Activated effector memory CD4-positive, alpha-beta T cell treated with anti-CD3 and anti-CD28 coated beads, Interleukin-2, amount 50 U/mL, for 16 hours (primary cell): Measurements from ENCODE around the gene PAPSS2.

Source experiments
- DNase-seq: peaks from one replicate; pipeline ENCODE4 v3.0.0-alpha.2; 2020

Gene PAPSS2

GRCh38 chr10:87753995-87754866 is 94.6 kb downstream of the PAPSS2 start:
- DNase-seq = no peak

GRCh38 chr10:87757685-87758084 is 98.0 kb downstream of the PAPSS2 start:
- DNase-seq = no peak

- DNase-seq = no peak
Measured at GRCh38 chr10:87759551-87759950, 99.9 kb downstream of the PAPSS2 start.

- DNase-seq = no peak
Measured at GRCh38 chr10:87760195-87760905, 100.7 kb downstream of the PAPSS2 start.

GRCh38 chr10:87761153-87761552 is 101.5 kb downstream of the PAPSS2 start:
- DNase-seq = no peak

- peak; percentile 72 for DNase-seq
Measured at GRCh38 chr10:87761892-87762291, 102.2 kb downstream of the PAPSS2 start.

- no peak for DNase-seq
Measured at GRCh38 chr10:87763086-87763861, 103.6 kb downstream of the PAPSS2 start.

GRCh38 chr10:87764072-87764934 is 104.6 kb downstream of the PAPSS2 start:
- no peak for DNase-seq

GRCh38 chr10:87765666-87766376 is 106.1 kb downstream of the PAPSS2 start:
- DNase-seq = no peak

- no peak for DNase-seq
Measured at GRCh38 chr10:87767253-87767652, 107.6 kb downstream of the PAPSS2 start.

GRCh38 chr10:87771871-87772500 is 112.3 kb downstream of the PAPSS2 start:
- no peak for DNase-seq

- no peak for DNase-seq
Measured at GRCh38 chr10:87775766-87776165, 116.1 kb downstream of the PAPSS2 start.

- no peak for DNase-seq
Measured at GRCh38 chr10:87776328-87776727, 116.7 kb downstream of the PAPSS2 start.

- DNase-seq = no peak
Measured at GRCh38 chr10:87781545-87781944, 121.9 kb downstream of the PAPSS2 start.

GRCh38 chr10:87782721-87783120 is 123.0 kb downstream of the PAPSS2 start:
- DNase-seq = no peak

GRCh38 chr10:87786421-87786820 is 126.7 kb downstream of the PAPSS2 start:
- no peak for DNase-seq

- no peak for DNase-seq
Measured at GRCh38 chr10:87790185-87790584, 130.5 kb downstream of the PAPSS2 start.

GRCh38 chr10:87794285-87794684 is 134.6 kb downstream of the PAPSS2 start:
- DNase-seq = no peak
